ENCODE data around the gene DEDD2. TPM values are rescaled to one million over a fixed set of nuclear protein-coding genes. Genes with fewer than 3 reads are reported as not detected.

The DEDD2 gene
- total and polyA plus RNA-seq, 10 of the 15 experiments (the other 5 are each of a cell fraction or from before 2014, with no cell fraction given), result 2.5 to 24.7 (median 17.6) TPM

DNA sequence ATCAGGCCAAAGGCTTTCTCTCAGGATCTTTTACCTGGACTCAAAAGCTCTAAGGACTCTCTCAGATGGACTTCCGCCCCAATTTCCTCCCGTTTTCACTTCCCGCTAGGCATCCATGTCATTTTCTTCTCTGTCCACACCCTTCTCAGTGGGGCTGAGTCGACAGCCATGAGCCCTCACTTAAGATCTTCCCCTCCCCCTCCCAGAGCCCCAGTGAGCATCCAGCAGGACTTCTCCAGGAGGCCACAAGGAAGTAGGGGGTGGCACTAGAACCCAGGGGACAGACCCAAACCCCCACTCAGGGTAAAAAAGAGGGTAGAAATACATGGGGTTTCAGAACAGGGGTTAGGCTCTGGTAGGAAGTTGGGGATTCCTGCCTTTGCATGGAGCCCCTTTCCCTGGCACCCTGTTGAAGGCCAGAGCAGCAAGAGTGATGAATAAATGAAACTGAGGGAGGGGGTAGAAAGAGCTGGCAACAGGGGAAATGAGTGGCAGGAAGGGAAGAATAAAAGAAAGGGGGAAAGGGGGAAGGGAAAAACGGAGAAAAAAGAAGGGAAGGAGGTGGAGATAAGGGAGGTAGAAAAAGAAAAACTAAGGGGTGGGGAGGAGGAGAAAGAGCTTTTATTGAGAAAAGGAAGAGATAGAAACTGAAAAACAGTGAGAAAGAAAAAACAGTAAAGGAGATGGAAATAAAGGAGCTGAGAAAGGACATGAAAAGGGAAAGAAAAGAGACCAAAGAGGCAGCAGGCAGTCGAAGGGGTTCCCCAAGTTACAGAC is 42.3 kb downstream of the DEDD2 start:
- Histone ChIP-seq H3K9me3 (replicated peaks; ENCODE audit: control insufficient read depth, insufficient read depth, low read length) (no peaks in the 10 kb centered on the region), H3K4me1 (ENCODE audit: control insufficient read depth, insufficient read depth, low read length) (no peaks in the 10 kb centered on the region), H3K4me3 (no peak overlapping the region), H3K27me3 (replicated peaks in 1 of 2; ENCODE audit: control insufficient read depth in 2 of 2, insufficient read depth in 2 of 2, low read length in 1 of 2) (peaks cover 10 to 32% of the 10 kb centered on the region in 2 experiments), H3K9ac (ENCODE audit: control insufficient read depth, insufficient read depth, low read length) (no peak overlapping the region), H3K36me3 (ENCODE audit: control insufficient read depth in 2 of 2, insufficient read depth in 2 of 2, low read length in 1 of 2) (no peaks in the 10 kb centered on the region), H3K4me2 (ENCODE audit: control insufficient read depth, insufficient read depth) (no peak overlapping the region), H2AFZ (ENCODE audit: control insufficient read depth, low read depth, low read length) (no peak overlapping the region), H3K79me2 (ENCODE audit: control insufficient read depth, insufficient read depth, low read length) (no peaks in the 10 kb centered on the region), H4K20me1 (ENCODE audit: control insufficient read depth, insufficient read depth) (no peaks in the 10 kb centered on the region; the same call in 1 of the 2 replicates), H3K27ac (ENCODE audit: control insufficient read depth, insufficient read depth) (no peak overlapping the region)
- ChIA-PET RAD21 (ENCODE audit: unreplicated experiment) (interaction anchor here (1.2 kb wide), 1 partner anchor 70 kb away, joined by 3 read pairs; no protein-coding TSS in a partner anchor), CTCF (interaction anchor here (0.6 to 1.7 kb wide), 4 partner anchors 10 to 366 kb away, joined by 3 to 4 read pairs (median 4); no protein-coding TSS in a partner anchor), POLR2A (interaction anchor here (0.7 kb wide), 1 partner anchor 38 kb away, joined by 3 read pairs; no protein-coding TSS in a partner anchor), SMC1A (ENCODE audit: uncharacterized antibody, unreplicated experiment) (interaction anchor here (0.8 kb wide), 1 partner anchor 66 kb away, joined by 3 read pairs; no protein-coding TSS in a partner anchor)
- no peak for ATAC-seq
- intact Hi-C loops (cut with micrococcal nuclease; ENCODE audit: unreplicated experiment), result no loop called here
- WGBS (ENCODE audit: insufficient coverage, insufficient replicate concordance, low lambda C conversion rate, missing lambda C conversion rate), result 19% methylated on average over 6 of the region's 6 CpGs
- TF ChIP-seq CHD4 (IDR thresholded peaks at IDR 0.05), result no peak
- no peak for TF ChIP-seq STAT3 (IDR thresholded peaks at IDR 0.05; ENCODE audit: low read depth, low read length)
- no peak for TF ChIP-seq RBBP5 (conservative IDR thresholded peaks at IDR 0.05)
- TF ChIP-seq STAT1 (conservative IDR thresholded peaks at IDR 0.05), result no peak
- TF ChIP-seq SREBF1 (IDR thresholded peaks at IDR 0.05; ENCODE audit: low read length), result no peak
- TF ChIP-seq SUPT20H (IDR thresholded peaks at IDR 0.05; ENCODE audit: borderline replicate concordance, control insufficient read depth, low read depth, low read length), result no peak
- no peak for TF ChIP-seq RCOR1 (conservative IDR thresholded peaks at IDR 0.05; ENCODE audit: low read depth, low read length)
- no peak for TF ChIP-seq HDAC6 (IDR thresholded peaks at IDR 0.05; ENCODE audit: unreplicated experiment)
- TF ChIP-seq MTA2 (IDR thresholded peaks at IDR 0.05; ENCODE audit: low read depth), result no peak
- no peak for TF ChIP-seq JUND (IDR thresholded peaks at IDR 0.05; ENCODE audit: low read depth, low read length)
- no peak for TF ChIP-seq CREM (IDR thresholded peaks at IDR 0.05; ENCODE audit: low read depth)
- TF ChIP-seq NFIC (IDR thresholded peaks at IDR 0.05; ENCODE audit: low read depth, low read length), result no peak
- TF ChIP-seq SIX5 (IDR thresholded peaks at IDR 0.05; ENCODE audit: low read depth, low read length, severe bottlenecking), result no peak
- no peak for TF ChIP-seq CHD1 (IDR thresholded peaks at IDR 0.05; ENCODE audit: low read depth, low read length)
- TF ChIP-seq, protein P1, sequence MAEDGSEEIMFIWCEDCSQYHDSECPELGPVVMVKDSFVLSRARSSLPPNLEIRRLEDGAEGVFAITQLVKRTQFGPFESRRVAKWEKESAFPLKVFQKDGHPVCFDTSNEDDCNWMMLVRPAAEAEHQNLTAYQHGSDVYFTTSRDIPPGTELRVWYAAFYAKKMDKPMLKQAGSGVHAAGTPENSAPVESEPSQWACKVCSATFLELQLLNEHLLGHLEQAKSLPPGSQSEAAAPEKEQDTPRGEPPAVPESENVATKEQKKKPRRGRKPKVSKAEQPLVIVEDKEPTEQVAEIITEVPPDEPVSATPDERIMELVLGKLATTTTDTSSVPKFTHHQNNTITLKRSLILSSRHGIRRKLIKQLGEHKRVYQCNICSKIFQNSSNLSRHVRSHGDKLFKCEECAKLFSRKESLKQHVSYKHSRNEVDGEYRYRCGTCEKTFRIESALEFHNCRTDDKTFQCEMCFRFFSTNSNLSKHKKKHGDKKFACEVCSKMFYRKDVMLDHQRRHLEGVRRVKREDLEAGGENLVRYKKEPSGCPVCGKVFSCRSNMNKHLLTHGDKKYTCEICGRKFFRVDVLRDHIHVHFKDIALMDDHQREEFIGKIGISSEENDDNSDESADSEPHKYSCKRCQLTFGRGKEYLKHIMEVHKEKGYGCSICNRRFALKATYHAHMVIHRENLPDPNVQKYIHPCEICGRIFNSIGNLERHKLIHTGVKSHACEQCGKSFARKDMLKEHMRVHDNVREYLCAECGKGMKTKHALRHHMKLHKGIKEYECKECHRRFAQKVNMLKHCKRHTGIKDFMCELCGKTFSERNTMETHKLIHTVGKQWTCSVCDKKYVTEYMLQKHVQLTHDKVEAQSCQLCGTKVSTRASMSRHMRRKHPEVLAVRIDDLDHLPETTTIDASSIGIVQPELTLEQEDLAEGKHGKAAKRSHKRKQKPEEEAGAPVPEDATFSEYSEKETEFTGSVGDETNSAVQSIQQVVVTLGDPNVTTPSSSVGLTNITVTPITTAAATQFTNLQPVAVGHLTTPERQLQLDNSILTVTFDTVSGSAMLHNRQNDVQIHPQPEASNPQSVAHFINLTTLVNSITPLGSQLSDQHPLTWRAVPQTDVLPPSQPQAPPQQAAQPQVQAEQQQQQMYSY (CRISPR knock-in tag; IDR thresholded peaks at IDR 0.05), result no peak
- TF ChIP-seq, protein P2, sequence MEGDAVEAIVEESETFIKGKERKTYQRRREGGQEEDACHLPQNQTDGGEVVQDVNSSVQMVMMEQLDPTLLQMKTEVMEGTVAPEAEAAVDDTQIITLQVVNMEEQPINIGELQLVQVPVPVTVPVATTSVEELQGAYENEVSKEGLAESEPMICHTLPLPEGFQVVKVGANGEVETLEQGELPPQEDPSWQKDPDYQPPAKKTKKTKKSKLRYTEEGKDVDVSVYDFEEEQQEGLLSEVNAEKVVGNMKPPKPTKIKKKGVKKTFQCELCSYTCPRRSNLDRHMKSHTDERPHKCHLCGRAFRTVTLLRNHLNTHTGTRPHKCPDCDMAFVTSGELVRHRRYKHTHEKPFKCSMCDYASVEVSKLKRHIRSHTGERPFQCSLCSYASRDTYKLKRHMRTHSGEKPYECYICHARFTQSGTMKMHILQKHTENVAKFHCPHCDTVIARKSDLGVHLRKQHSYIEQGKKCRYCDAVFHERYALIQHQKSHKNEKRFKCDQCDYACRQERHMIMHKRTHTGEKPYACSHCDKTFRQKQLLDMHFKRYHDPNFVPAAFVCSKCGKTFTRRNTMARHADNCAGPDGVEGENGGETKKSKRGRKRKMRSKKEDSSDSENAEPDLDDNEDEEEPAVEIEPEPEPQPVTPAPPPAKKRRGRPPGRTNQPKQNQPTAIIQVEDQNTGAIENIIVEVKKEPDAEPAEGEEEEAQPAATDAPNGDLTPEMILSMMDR (IDR thresholded peaks at IDR 0.05 in 2 of 3, conservative IDR thresholded peaks at IDR 0.05 in 1 of 3; ENCODE audit: control insufficient read depth in 2 of 3, extremely low read depth in 1 of 3, insufficient read depth in 1 of 3, low read depth in 3 of 3, low read length in 3 of 3), result no peak
- TF ChIP-seq YY1 (IDR thresholded peaks at IDR 0.05; ENCODE audit: low read depth, low read length), result no peak
- no peak for TF ChIP-seq WRNIP1 (IDR thresholded peaks at IDR 0.05; ENCODE audit: borderline replicate concordance, low read depth, low read length)
- TF ChIP-seq MEF2A (IDR thresholded peaks at IDR 0.05; ENCODE audit: insufficient read depth, low read depth, low read length), result no peak
- no peak for FAIRE-seq
- BruUV-seq (replicated peaks), result no TSS peak
- in situ Hi-C loops (cut with MboI), result no loop called here
- no peak for DNase-seq (ENCODE audit: low read depth, low spot score)

Data from GM12878 (cell line).